H1 (cell line): ENCODE results near the gene NUDT1. TPM values are rescaled to one million over a fixed set of nuclear protein-coding genes. Genes with fewer than 3 reads are reported as not detected.

Source experiments
- BCL11A ChIP-seq, 2 experiments: IDR thresholded peaks; one replicate each; pipeline ENCODE4 v1.6.1; 2011; ENCODE audit warnings: low read depth in 2 of 2, low read length in 2 of 2, mild to moderate bottlenecking in 2 of 2
- CBX5 ChIP-seq: fragments of 300-800, 300-1000 bp; sonication (generic); IDR thresholded peaks from 2 replicates; pipeline ENCODE4 v1.7.1; 2016; ENCODE audit warnings: antibody characterized with exemption, low read length, low read depth
- CHD2 ChIP-seq: IDR thresholded peaks from 2 replicates; pipeline ENCODE4 v1.6.1; 2012; ENCODE audit warnings: low read length, improper control_type of control experiment
- JUND ChIP-seq: IDR thresholded peaks from 2 replicates; pipeline ENCODE4 v1.6.1; 2011; ENCODE audit warnings: mild to moderate bottlenecking, improper control_type of control experiment, low read length
- RNF2 ChIP-seq: fragments of 200-900, 300-1000 bp; sonication (generic); IDR thresholded peaks from 2 replicates; pipeline ENCODE4 v1.7.1; 2016; ENCODE audit warnings: borderline replicate concordance, low read depth, mild to moderate bottlenecking, antibody characterized with exemption, low read length; ENCODE audit not compliant: poor library complexity, severe bottlenecking; ENCODE audit errors: missing control alignments
- SAP30 ChIP-seq: fragments of 300-600 bp; sonication (generic); IDR thresholded peaks from 2 replicates; pipeline ENCODE4 v1.7.1; 2012; ENCODE audit warnings: low read length, moderate library complexity, mild to moderate bottlenecking, inconsistent platforms; ENCODE audit not compliant: insufficient read depth, insufficient replicate concordance
- SP4 ChIP-seq: IDR thresholded peaks from 2 replicates; pipeline ENCODE4 v1.6.1; 2012; ENCODE audit warnings: low read length, inconsistent platforms
- SRF ChIP-seq: IDR thresholded peaks from 2 replicates; pipeline ENCODE4 v1.6.1; 2011; ENCODE audit warnings: mild to moderate bottlenecking, low read depth, low read length, moderate library complexity
- SUZ12 ChIP-seq: fragments of 200-600 bp; sonication (generic); IDR thresholded peaks from 2 replicates; pipeline ENCODE4 v1.6.1; 2012; ENCODE audit warnings: mild to moderate bottlenecking, inconsistent platforms, low read length, moderate library complexity, mixed read lengths
- polyA plus RNA-seq, 7 experiments: library from polyadenylated mRNA; depleted of rRNA in 3 of 7; stranded (reverse) in 5 of 7; unstranded in 2 of 7; fragments of >200 nt in 5 of 7; fragments of 200-250 nt in 2 of 7; gene quantifications; 1 replicate in 5 of 7; 2 replicates in 1 of 7; 4 replicates in 1 of 7; pipeline versions ENCODE4 v1.2.1 to v1.2.3, GENCODE V29; 2011 to 2013; ENCODE audit warnings: missing spikeins in 2 of 7, mixed read lengths in 2 of 7
- total RNA-seq: library from RNA; stranded (reverse); fragmentation: NEBNext Ultra II Directional; extraction: Animal tissue kit (Norgen Biotek cat#: 25700); gene quantifications from 2 replicates; pipeline ENCODE4 v1.2.1, GENCODE V29; 2021
- TF ChIP-seq, protein P1 (sequence below): fragments of 300-600 bp; sonication (generic); IDR thresholded peaks from 2 replicates; pipeline ENCODE4 v1.7.1; 2012; ENCODE audit warnings: low read length, moderate library complexity, mild to moderate bottlenecking, inconsistent platforms; ENCODE audit not compliant: insufficient replicate concordance

NUDT1 gene
- total and polyA plus RNA-seq, 2 of the 8 experiments (the other 6 are each of a cell fraction or from before 2014, with no cell fraction given): 76.1 to 89.5 TPM

DNA sequence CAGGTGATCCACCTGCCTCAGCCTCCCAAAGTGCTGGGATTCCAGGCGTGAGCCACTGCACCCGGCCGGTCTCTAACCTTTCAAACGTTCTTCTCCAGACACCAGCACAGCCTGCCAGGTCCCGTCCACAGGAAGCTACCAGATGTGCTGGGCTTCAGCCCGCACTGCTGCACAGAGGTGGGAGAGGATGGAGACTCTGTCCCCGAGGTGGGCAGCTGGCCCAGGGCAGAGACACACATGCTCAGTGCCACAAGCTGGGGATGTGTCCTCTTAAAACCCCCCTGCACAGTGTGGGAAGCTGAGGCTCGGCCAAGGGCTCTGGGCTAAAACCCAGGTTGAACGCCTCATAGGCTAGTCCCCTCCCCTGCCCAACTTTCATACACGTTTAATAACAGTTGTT lies 9.4 kb downstream of the NUDT1 start (continued):
- TF ChIP-seq, protein P1, sequence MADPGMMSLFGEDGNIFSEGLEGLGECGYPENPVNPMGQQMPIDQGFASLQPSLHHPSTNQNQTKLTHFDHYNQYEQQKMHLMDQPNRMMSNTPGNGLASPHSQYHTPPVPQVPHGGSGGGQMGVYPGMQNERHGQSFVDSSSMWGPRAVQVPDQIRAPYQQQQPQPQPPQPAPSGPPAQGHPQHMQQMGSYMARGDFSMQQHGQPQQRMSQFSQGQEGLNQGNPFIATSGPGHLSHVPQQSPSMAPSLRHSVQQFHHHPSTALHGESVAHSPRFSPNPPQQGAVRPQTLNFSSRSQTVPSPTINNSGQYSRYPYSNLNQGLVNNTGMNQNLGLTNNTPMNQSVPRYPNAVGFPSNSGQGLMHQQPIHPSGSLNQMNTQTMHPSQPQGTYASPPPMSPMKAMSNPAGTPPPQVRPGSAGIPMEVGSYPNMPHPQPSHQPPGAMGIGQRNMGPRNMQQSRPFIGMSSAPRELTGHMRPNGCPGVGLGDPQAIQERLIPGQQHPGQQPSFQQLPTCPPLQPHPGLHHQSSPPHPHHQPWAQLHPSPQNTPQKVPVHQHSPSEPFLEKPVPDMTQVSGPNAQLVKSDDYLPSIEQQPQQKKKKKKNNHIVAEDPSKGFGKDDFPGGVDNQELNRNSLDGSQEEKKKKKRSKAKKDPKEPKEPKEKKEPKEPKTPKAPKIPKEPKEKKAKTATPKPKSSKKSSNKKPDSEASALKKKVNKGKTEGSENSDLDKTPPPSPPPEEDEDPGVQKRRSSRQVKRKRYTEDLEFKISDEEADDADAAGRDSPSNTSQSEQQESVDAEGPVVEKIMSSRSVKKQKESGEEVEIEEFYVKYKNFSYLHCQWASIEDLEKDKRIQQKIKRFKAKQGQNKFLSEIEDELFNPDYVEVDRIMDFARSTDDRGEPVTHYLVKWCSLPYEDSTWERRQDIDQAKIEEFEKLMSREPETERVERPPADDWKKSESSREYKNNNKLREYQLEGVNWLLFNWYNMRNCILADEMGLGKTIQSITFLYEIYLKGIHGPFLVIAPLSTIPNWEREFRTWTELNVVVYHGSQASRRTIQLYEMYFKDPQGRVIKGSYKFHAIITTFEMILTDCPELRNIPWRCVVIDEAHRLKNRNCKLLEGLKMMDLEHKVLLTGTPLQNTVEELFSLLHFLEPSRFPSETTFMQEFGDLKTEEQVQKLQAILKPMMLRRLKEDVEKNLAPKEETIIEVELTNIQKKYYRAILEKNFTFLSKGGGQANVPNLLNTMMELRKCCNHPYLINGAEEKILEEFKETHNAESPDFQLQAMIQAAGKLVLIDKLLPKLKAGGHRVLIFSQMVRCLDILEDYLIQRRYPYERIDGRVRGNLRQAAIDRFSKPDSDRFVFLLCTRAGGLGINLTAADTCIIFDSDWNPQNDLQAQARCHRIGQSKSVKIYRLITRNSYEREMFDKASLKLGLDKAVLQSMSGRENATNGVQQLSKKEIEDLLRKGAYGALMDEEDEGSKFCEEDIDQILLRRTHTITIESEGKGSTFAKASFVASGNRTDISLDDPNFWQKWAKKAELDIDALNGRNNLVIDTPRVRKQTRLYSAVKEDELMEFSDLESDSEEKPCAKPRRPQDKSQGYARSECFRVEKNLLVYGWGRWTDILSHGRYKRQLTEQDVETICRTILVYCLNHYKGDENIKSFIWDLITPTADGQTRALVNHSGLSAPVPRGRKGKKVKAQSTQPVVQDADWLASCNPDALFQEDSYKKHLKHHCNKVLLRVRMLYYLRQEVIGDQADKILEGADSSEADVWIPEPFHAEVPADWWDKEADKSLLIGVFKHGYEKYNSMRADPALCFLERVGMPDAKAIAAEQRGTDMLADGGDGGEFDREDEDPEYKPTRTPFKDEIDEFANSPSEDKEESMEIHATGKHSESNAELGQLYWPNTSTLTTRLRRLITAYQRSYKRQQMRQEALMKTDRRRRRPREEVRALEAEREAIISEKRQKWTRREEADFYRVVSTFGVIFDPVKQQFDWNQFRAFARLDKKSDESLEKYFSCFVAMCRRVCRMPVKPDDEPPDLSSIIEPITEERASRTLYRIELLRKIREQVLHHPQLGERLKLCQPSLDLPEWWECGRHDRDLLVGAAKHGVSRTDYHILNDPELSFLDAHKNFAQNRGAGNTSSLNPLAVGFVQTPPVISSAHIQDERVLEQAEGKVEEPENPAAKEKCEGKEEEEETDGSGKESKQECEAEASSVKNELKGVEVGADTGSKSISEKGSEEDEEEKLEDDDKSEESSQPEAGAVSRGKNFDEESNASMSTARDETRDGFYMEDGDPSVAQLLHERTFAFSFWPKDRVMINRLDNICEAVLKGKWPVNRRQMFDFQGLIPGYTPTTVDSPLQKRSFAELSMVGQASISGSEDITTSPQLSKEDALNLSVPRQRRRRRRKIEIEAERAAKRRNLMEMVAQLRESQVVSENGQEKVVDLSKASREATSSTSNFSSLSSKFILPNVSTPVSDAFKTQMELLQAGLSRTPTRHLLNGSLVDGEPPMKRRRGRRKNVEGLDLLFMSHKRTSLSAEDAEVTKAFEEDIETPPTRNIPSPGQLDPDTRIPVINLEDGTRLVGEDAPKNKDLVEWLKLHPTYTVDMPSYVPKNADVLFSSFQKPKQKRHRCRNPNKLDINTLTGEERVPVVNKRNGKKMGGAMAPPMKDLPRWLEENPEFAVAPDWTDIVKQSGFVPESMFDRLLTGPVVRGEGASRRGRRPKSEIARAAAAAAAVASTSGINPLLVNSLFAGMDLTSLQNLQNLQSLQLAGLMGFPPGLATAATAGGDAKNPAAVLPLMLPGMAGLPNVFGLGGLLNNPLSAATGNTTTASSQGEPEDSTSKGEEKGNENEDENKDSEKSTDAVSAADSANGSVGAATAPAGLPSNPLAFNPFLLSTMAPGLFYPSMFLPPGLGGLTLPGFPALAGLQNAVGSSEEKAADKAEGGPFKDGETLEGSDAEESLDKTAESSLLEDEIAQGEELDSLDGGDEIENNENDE: no peak
- TF ChIP-seq BCL11A (IDR thresholded peaks at IDR 0.05; ENCODE audit: low read depth in 2 of 2, low read length in 2 of 2) (no peak), SUZ12 (no peak), SP4 (no peak), SAP30 (no peak), RNF2 (no peak), JUND (no peak), CBX5 (no peak), SRF (no peak), CHD2 (no peak)
- TF ChIP-seq, all 59 proteins: peak for 0
